Tongue (tissue), 1 donor: Measurements from ENCODE around the gene NDUFB8. TPM values are rescaled to one million over a fixed set of nuclear protein-coding genes. Genes with fewer than 3 reads are reported as not detected.

ENCODE experiments used
- total RNA-seq: library from RNA; depleted of rRNA; stranded (reverse); fragments of >200 nt; gene quantifications from one replicate; pipeline ENCODE4 v1.2.3, GENCODE V29; 2014

Gene NDUFB8
- total RNA-seq, 1 donor from 2014 or later, result 80.8 TPM

Other genes starting within 250 kb of the NDUFB8 start
- gene BLOC1S2, start 243.2 kb downstream of the NDUFB8 start, total RNA-seq, result 27.9 TPM
- gene PKD2L1, start 199.6 kb downstream of the NDUFB8 start, total RNA-seq, result not detected
- gene SCD, start 182.6 kb downstream of the NDUFB8 start, total RNA-seq, result 15.7 TPM
- gene WNT8B, start 66.9 kb downstream of the NDUFB8 start, total RNA-seq, result not detected
- 4.6 TPM for gene SEC31B, start 10.0 kb downstream of the NDUFB8 start, total RNA-seq
- gene HIF1AN, start 6.1 kb upstream of the NDUFB8 start, total RNA-seq, result 16.8 TPM
- gene PAX2, start 215.7 kb upstream of the NDUFB8 start, total RNA-seq, result not detected